Tibial nerve (tissue), 4 donors: ENCODE measurements around the gene INPP5A.

Experiments used
- EP300 ChIP-seq, 2 donors: sonication (generic); formaldehyde crosslinking; IDR thresholded peaks; one replicate each; pipeline ENCODE4 v1.6.1; 2017; ENCODE audit warnings: antibody characterized with exemption in 2 of 2, mild to moderate bottlenecking in 1 of 2
- TF ChIP-seq, protein P1 (sequence below), 5 experiments: fragments of 200-600 bp in 3 of 5; fragments of 450-650 bp in 2 of 5; sonication (generic) in 3 of 5; IDR thresholded peaks; one replicate each; pipeline ENCODE4 v1.5.1; 2016 to 2019; ENCODE audit warnings: antibody characterized with exemption in 5 of 5, mild to moderate bottlenecking in 3 of 5, moderate library complexity in 2 of 5

DNA sequence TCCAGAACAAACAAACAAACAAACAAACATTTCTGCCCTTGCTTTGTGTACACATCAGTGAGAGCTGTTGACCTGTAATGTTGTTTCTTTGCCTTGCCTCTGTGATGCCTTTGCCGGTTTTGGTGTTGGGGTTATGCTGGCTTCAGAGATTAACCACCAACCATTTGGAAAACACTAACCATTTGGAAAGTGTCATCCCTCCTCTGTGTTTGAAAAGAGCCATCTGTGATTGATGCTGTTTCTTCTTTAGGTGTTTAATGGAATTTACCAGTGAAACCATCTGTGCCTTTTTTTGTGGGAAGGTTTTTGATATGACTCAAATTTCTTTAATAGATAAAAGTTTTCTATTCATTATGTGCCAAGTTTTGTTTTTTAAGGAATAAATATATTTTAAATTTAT lies 46.5 kb downstream of the INPP5A start:
- TF ChIP-seq, protein P1, sequence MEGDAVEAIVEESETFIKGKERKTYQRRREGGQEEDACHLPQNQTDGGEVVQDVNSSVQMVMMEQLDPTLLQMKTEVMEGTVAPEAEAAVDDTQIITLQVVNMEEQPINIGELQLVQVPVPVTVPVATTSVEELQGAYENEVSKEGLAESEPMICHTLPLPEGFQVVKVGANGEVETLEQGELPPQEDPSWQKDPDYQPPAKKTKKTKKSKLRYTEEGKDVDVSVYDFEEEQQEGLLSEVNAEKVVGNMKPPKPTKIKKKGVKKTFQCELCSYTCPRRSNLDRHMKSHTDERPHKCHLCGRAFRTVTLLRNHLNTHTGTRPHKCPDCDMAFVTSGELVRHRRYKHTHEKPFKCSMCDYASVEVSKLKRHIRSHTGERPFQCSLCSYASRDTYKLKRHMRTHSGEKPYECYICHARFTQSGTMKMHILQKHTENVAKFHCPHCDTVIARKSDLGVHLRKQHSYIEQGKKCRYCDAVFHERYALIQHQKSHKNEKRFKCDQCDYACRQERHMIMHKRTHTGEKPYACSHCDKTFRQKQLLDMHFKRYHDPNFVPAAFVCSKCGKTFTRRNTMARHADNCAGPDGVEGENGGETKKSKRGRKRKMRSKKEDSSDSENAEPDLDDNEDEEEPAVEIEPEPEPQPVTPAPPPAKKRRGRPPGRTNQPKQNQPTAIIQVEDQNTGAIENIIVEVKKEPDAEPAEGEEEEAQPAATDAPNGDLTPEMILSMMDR (IDR thresholded peaks at IDR 0.05), result no peak
- TF ChIP-seq EP300 (IDR thresholded peaks at IDR 0.05), result no peak
